Effector CD8-positive, alpha-beta T cell (primary cell): ENCODE measurements around the gene SLC48A1.

Experiments used
- DNase-seq: peaks from one replicate; lab custom pipeline; 2025; lab: John Stamatoyannopoulos, UW

Gene SLC48A1

GRCh38 chr12:47757840-47758583, 15.0 kb upstream of the SLC48A1 start:
- no peak for DNase-seq

- DNase-seq = no peak
Measured at GRCh38 chr12:47758584-47758833, 14.5 kb upstream of the SLC48A1 start.

GRCh38 chr12:47758834-47759690, 14.0 kb upstream of the SLC48A1 start, which contains the start of gene RAPGEF3:
Gene RAPGEF3, minus strand, starts transcription at chr12:47758880. Its CDS starts 324 bp downstream, at chr12:47758556.
- DNase-seq = peak; percentile 62

GRCh38 chr12:47762850-47763465, 10.1 kb upstream of the SLC48A1 start:
- DNase-seq = no peak

- no peak for DNase-seq
Measured at GRCh38 chr12:47763481-47764346, 9.3 kb upstream of the SLC48A1 start.

- DNase-seq = no peak
Measured at GRCh38 chr12:47766502-47767215, 6.4 kb upstream of the SLC48A1 start.

GRCh38 chr12:47767216-47767724, 5.8 kb upstream of the SLC48A1 start:
- peak; percentile 43 for DNase-seq

GRCh38 chr12:47768323-47768811, 4.7 kb upstream of the SLC48A1 start:
- no peak for DNase-seq

- DNase-seq = no peak
Measured at GRCh38 chr12:47769234-47770085, 3.6 kb upstream of the SLC48A1 start.

GRCh38 chr12:47770086-47770726, 2.8 kb upstream of the SLC48A1 start:
- DNase-seq = no peak

GRCh38 chr12:47771304-47771703, 1.7 kb upstream of the SLC48A1 start:
- DNase-seq = no peak

- DNase-seq = no peak
Measured at GRCh38 chr12:47772094-47772660, 861 bp upstream of the SLC48A1 start.

GRCh38 chr12:47772738-47773061, 338 bp upstream of the SLC48A1 start:
- DNase-seq = no peak

- no peak for DNase-seq
Measured at GRCh38 chr12:47773858-47774580, 981 bp downstream of the SLC48A1 start.

- DNase-seq = no peak
Measured at GRCh38 chr12:47774663-47775062, 1.6 kb downstream of the SLC48A1 start.

- DNase-seq = no peak
Measured at GRCh38 chr12:47775100-47775911, 2.3 kb downstream of the SLC48A1 start.

- no peak for DNase-seq
Measured at GRCh38 chr12:47776471-47777143, 3.6 kb downstream of the SLC48A1 start.
